AG08396 (cell line): ENCODE measurements around the gene TSG101.
A peak's percentile ranks its signal among the peaks of the same experiment; 100 is the strongest.

Experiments used
- DNase-seq: peaks from one replicate; pipeline ENCODE4 v3.0.0; 2012; ENCODE audit warnings: low spot score, mixed read lengths

The TSG101 gene

GRCh38 chr11:18493310-18493709, 33.4 kb downstream of the TSG101 start:
- DNase-seq, result no peak

- DNase-seq, result no peak
These were observed 33.9 kb downstream of the TSG101 start for GRCh38 chr11:18492888-18493287.

GRCh38 chr11:18491924-18492323, 34.8 kb downstream of the TSG101 start:
- DNase-seq, result no peak

GRCh38 chr11:18490736-18491485, 35.8 kb downstream of the TSG101 start:
- no peak for DNase-seq

- no peak for DNase-seq
These were observed 36.4 kb downstream of the TSG101 start for GRCh38 chr11:18490319-18490718.

GRCh38 chr11:18485913-18486528, 40.7 kb downstream of the TSG101 start:
- DNase-seq, result no peak

GRCh38 chr11:18479063-18479462, 47.7 kb downstream of the TSG101 start:
- no peak for DNase-seq

- no peak for DNase-seq
These were observed 54.2 kb downstream of the TSG101 start for GRCh38 chr11:18472587-18472986.

GRCh38 chr11:18471995-18472394, 54.7 kb downstream of the TSG101 start:
- DNase-seq, result no peak

- DNase-seq, result no peak
These were observed 57.8 kb downstream of the TSG101 start for GRCh38 chr11:18468961-18469360.

- DNase-seq, result no peak
These were observed 58.7 kb downstream of the TSG101 start for GRCh38 chr11:18468059-18468458.

- DNase-seq, result no peak
These were observed 60.3 kb downstream of the TSG101 start for GRCh38 chr11:18466402-18466801.

GRCh38 chr11:18463439-18463838, 63.3 kb downstream of the TSG101 start:
- DNase-seq, result no peak

- DNase-seq, result no peak
These were observed 64.8 kb downstream of the TSG101 start for GRCh38 chr11:18461909-18462308.

- no peak for DNase-seq
These were observed 67.1 kb downstream of the TSG101 start for GRCh38 chr11:18459634-18460033.

- no peak for DNase-seq
These were observed 69.3 kb downstream of the TSG101 start for GRCh38 chr11:18457450-18457849.

- DNase-seq, result no peak
These were observed 70.9 kb downstream of the TSG101 start, which contains the start of gene LDHAL6A for GRCh38 chr11:18455686-18456372. LDHAL6A (plus strand) TSS chr11:18455856; CDS start chr11:18456681, 825 bp downstream.

- peak; percentile 58 for DNase-seq
These were observed 73.8 kb downstream of the TSG101 start for GRCh38 chr11:18452927-18453326.

GRCh38 chr11:18449251-18449650, 77.5 kb downstream of the TSG101 start:
- DNase-seq, result no peak

GRCh38 chr11:18438691-18439090, 88.1 kb downstream of the TSG101 start:
- DNase-seq, result no peak
